Measurements from ENCODE around the gene LGALS3.
"Not testable (repeated sequence)": the region's sequence is repeated elsewhere in the genome, so short reads cannot be mapped to it uniquely, and the experiment has no call there.

LGALS3 gene

GRCh38 chr14:55129086-55129427, at the start of gene LGALS3:
LGALS3 (plus strand) TSS chr14:55129252; CDS start chr14:55137374, 8,122 bp downstream.
- peak; percentile 88 for DNase-seq (ENCODE audit: low read depth, low spot score)

- DNase-seq (ENCODE audit: low read depth, low spot score): not testable (repeated sequence)
Measured at GRCh38 chr14:55079961-55080360, 49.1 kb upstream of the LGALS3 start.

GRCh38 chr14:55084401-55085059, 44.5 kb upstream of the LGALS3 start:
- DNase-seq (ENCODE audit: low read depth, low spot score): no peak

GRCh38 chr14:55085060-55085660, 43.9 kb upstream of the LGALS3 start:
- no peak for DNase-seq (ENCODE audit: low read depth, low spot score)

- DNase-seq (ENCODE audit: low read depth, low spot score): no peak
Measured at GRCh38 chr14:55086938-55087337, 42.1 kb upstream of the LGALS3 start.

- no peak for DNase-seq (ENCODE audit: low read depth, low spot score)
Measured at GRCh38 chr14:55088356-55088755, 40.7 kb upstream of the LGALS3 start.

GRCh38 chr14:55092341-55092740, 36.7 kb upstream of the LGALS3 start:
- DNase-seq (ENCODE audit: low read depth, low spot score): no peak

- peak; percentile 35 for DNase-seq (ENCODE audit: low read depth, low spot score)
Measured at GRCh38 chr14:55094292-55095157, 34.5 kb upstream of the LGALS3 start.

GRCh38 chr14:55097881-55098560, 31.0 kb upstream of the LGALS3 start:
- no peak for DNase-seq (ENCODE audit: low read depth, low spot score)

- DNase-seq (ENCODE audit: low read depth, low spot score): no peak
Measured at GRCh38 chr14:55098561-55098898, 30.5 kb upstream of the LGALS3 start.

GRCh38 chr14:55099756-55100155, 29.3 kb upstream of the LGALS3 start:
- DNase-seq (ENCODE audit: low read depth, low spot score): no peak

- DNase-seq (ENCODE audit: low read depth, low spot score): no peak
Measured at GRCh38 chr14:55101698-55102097, 27.4 kb upstream of the LGALS3 start.

- peak; percentile 95 for DNase-seq (ENCODE audit: low read depth, low spot score)
Measured at GRCh38 chr14:55102141-55102621, 26.9 kb upstream of the LGALS3 start.

GRCh38 chr14:55103005-55103640, 25.9 kb upstream of the LGALS3 start:
- peak; percentile 91 for DNase-seq (ENCODE audit: low read depth, low spot score)

- DNase-seq (ENCODE audit: low read depth, low spot score): no peak
Measured at GRCh38 chr14:55103971-55104954, 24.8 kb upstream of the LGALS3 start.

- DNase-seq (ENCODE audit: low read depth, low spot score): no peak
Measured at GRCh38 chr14:55105991-55106390, 23.1 kb upstream of the LGALS3 start.

GRCh38 chr14:55107766-55108554, 21.1 kb upstream of the LGALS3 start:
- peak; percentile 93 for DNase-seq (ENCODE audit: low read depth, low spot score)

GRCh38 chr14:55109836-55110235, 19.2 kb upstream of the LGALS3 start:
- no peak for DNase-seq (ENCODE audit: low read depth, low spot score)

- no peak for DNase-seq (ENCODE audit: low read depth, low spot score)
Measured at GRCh38 chr14:55111122-55111708, 17.8 kb upstream of the LGALS3 start.
